LNCAP (cell line): ENCODE data around the gene RP9.

ENCODE experiments used
- TF ChIP-seq, protein P1 (sequence below): fragments of 450-650 bp; IDR thresholded peaks from 2 replicates; pipeline ENCODE4 v1.5.1; 2017; ENCODE audit warnings: mild to moderate bottlenecking

The RP9 gene

DNA sequence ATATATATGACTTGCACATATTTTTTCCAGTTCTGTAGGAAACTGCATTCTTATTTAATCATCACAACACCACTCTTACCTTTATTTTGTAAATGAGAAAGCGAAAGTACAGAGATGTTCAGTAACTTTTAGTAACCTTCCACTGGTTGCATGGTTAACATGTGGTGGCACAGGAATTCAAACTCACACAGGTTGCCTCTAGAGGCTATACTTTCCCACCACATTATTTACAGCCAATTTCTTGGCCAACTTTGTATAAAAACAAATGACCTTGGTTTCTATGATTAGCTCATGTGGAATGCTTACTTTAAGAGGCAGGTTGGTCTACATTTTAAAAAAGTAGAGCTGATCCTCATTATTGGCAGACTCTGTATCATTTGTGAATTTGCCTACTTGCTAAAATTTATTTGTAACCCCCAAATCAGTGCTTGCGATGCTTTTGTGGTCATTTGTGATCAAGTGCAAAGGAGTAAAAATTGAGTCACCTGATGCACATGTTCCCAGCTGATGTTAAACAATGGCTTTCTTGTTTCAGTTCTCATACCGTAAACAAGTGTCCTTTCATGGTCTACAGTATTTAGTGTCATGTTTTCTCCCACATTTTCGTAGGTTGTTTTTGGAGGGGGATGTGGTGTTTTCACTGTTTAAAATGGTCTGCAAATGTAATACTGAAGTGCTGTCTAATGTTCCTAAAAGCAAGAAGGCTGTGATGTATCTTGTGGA, 35.0 kb upstream of the RP9 start:
- TF ChIP-seq, protein P1, sequence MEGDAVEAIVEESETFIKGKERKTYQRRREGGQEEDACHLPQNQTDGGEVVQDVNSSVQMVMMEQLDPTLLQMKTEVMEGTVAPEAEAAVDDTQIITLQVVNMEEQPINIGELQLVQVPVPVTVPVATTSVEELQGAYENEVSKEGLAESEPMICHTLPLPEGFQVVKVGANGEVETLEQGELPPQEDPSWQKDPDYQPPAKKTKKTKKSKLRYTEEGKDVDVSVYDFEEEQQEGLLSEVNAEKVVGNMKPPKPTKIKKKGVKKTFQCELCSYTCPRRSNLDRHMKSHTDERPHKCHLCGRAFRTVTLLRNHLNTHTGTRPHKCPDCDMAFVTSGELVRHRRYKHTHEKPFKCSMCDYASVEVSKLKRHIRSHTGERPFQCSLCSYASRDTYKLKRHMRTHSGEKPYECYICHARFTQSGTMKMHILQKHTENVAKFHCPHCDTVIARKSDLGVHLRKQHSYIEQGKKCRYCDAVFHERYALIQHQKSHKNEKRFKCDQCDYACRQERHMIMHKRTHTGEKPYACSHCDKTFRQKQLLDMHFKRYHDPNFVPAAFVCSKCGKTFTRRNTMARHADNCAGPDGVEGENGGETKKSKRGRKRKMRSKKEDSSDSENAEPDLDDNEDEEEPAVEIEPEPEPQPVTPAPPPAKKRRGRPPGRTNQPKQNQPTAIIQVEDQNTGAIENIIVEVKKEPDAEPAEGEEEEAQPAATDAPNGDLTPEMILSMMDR: no peak

- TF ChIP-seq, protein P1: no peak
Measured at GRCh38 chr7:33142585-33142984, 33.4 kb upstream of the RP9 start.

GRCh38 chr7:33137103-33137502, 27.9 kb upstream of the RP9 start:
- TF ChIP-seq, protein P1: no peak

- TF ChIP-seq, protein P1: no peak
Measured at GRCh38 chr7:33130184-33130583, 21.0 kb upstream of the RP9 start.

DNA sequence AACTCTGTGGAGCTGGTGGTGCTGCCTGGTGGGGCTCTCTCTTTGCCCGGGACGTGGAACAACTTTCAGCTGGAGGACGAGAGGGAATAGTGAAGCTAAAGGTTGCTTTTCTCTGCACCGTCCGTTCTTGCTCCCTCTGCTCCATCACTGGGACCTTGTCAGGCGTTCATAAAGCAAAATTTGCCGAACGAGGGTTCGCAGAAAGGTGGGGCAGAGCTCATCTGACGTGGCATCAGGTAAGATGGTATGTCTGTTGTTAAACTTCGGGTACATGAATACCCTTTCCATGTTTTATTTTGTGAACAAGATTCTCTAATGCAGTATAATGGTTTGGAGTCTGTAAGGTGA, 20.6 kb upstream of the RP9 start:
- TF ChIP-seq, protein P1: no peak

DNA sequence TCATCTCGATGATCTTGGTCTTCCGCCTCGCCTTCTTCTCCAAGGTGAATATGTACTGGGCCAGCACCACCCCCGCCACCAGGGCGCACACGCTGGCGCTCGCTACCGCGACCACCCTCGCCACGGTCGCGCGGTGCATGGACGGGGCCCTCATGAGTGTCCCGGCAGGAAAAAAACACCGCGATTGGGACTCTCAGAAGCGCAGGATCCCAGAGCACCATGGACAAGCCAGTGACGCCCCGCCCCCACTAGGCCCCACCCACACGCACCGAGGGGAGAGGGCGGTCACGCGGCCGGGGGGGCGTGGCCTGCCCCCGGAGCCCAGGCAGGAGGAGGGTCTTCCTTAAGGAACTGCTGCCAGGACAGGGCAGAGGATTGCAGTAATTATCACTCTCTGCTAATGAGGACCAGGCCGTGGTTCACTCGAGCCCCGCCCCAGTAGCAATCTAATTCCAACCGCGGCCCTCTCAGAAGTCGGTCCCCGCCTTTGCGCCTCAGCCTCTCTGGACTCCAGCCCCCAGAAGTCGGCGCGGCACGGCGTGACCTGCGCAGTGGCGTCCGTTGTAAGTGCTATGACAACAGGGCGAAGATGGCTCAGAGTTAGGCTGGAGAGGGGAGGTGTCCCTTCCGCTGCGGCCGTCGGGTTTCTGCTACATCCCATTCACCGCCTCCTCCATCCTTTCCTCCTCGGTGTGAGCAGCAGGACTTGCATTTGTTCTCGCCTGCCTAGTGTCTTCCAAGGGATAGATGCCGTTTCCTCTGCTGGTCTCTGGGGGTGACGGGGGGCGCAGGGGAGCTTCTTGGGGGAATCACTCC, 20.0 kb upstream of the RP9 start, which contains the start of gene BBS9:
Gene BBS9 (plus strand): TSS at position 575 of the 816 bp plus-strand sequence. CDS start 16,689 bp downstream, outside the sequence.
- TF ChIP-seq, protein P1: no peak

GRCh38 chr7:33128631-33128989, 19.4 kb upstream of the RP9 start:
- TF ChIP-seq, protein P1: no peak
